DOHH2 (cell line): ENCODE data around the gene JADE3.

Experiments used
- H3F3A ChIP-seq: fragments of 200-600 bp; sonication (generic), shearing (Covaris generic); 2 replicates; pipeline ENCODE4 v1.6.0; 2016; ENCODE audit warnings: antibody characterized with exemption, mild to moderate bottlenecking; ENCODE audit not compliant: control insufficient read depth, insufficient read depth
- H3K27ac ChIP-seq: fragments of 200-600 bp; sonication (generic); 2 replicates; pipeline ENCODE4 v1.5.1; 2014; ENCODE audit warnings: low read depth, mild to moderate bottlenecking, low read length, moderate library complexity
- H3K27me3 ChIP-seq: fragments of 200-600 bp; sonication (generic); 2 replicates; pipeline ENCODE4 v1.6.1; 2014; ENCODE audit warnings: mild to moderate bottlenecking, low read length, mixed read lengths; ENCODE audit not compliant: control insufficient read depth
- H3K36me3 ChIP-seq: fragments of 200-600 bp; sonication (generic); 2 replicates; pipeline ENCODE4 v1.6.1; 2014; ENCODE audit warnings: mild to moderate bottlenecking, low read length, moderate library complexity, mixed read lengths; ENCODE audit not compliant: control insufficient read depth
- H3K4me1 ChIP-seq: fragments of 200-600 bp; sonication (generic); 2 replicates; pipeline ENCODE4 v1.6.1; 2014; ENCODE audit warnings: mild to moderate bottlenecking, low read length, mixed read lengths; ENCODE audit not compliant: control insufficient read depth
- H3K4me2 ChIP-seq: fragments of 200-600 bp; sonication (generic); 2 replicates; pipeline ENCODE4 v1.6.0; 2014; ENCODE audit warnings: mild to moderate bottlenecking, low read length, moderate library complexity
- H3K4me3 ChIP-seq: fragments of 200-600 bp; sonication (generic); 2 replicates; pipeline ENCODE4 v1.5.1; 2014; ENCODE audit warnings: mild to moderate bottlenecking, low read length, mixed read lengths
- H3K79me2 ChIP-seq: fragments of 200-600 bp; sonication (generic); 2 replicates; pipeline ENCODE4 v1.6.1; 2014; ENCODE audit warnings: mild to moderate bottlenecking, low read length, mixed read lengths; ENCODE audit not compliant: control insufficient read depth
- H3K9me2 ChIP-seq: fragments of 200-600 bp; sonication (generic); replicated peaks from 2 replicates; pipeline ENCODE4 v1.6.1; 2014; ENCODE audit warnings: mild to moderate bottlenecking, low read length, mixed read lengths; ENCODE audit not compliant: control insufficient read depth
- H3K9me3 ChIP-seq: fragments of 200-600 bp; sonication (generic); 2 replicates; pipeline ENCODE4 v1.6.1; 2014; ENCODE audit warnings: antibody characterized with exemption, low read length, mixed read lengths; ENCODE audit not compliant: control insufficient read depth, insufficient read depth
- H4K20me1 ChIP-seq: fragments of 200-600 bp; sonication (generic); 2 replicates; pipeline ENCODE4 v1.6.0; 2014; ENCODE audit warnings: low read depth, mild to moderate bottlenecking, antibody characterized with exemption, low read length, moderate library complexity; ENCODE audit not compliant: control insufficient read depth, insufficient read depth
- CTCF ChIP-seq: fragments of 200-600 bp; sonication (generic); IDR thresholded peaks from one replicate; pipeline ENCODE4 v1.5.1; 2014; ENCODE audit warnings: antibody characterized with exemption, mild to moderate bottlenecking, low read depth, low read length; ENCODE audit not compliant: poor library complexity, severe bottlenecking
- EZH2phosphoT487 ChIP-seq: fragments of 200-600 bp; sonication (generic); IDR thresholded peaks from 2 replicates; pipeline ENCODE4 v1.6.1; 2017; ENCODE audit warnings: borderline replicate concordance, mild to moderate bottlenecking, antibody characterized with exemption, low read length, moderate library complexity, mixed read lengths

The JADE3 gene

GRCh38 chrX:46978341-46979291 is 66.4 kb downstream of the JADE3 start:
- Histone ChIP-seq H3F3A (no peaks in the 10 kb centered on the region), H3K36me3 (no peaks in the 10 kb centered on the region), H3K79me2 (no peaks in the 10 kb centered on the region), H4K20me1 (no peaks in the 10 kb centered on the region), H3K4me3 (no peak overlapping the region), H3K9me3 (no peaks in the 10 kb centered on the region), H3K27me3 (no peaks in the 10 kb centered on the region), H3K4me2 (no peak overlapping the region), H3K9me2 (no peaks in the 10 kb centered on the region), H3K4me1 (peaks cover 2% of the 10 kb centered on the region; the same call in 1 of the 2 replicates), H3K27ac (no peak overlapping the region)
- TF ChIP-seq CTCF (peak; percentile 60), EZH2phosphoT487 (no peak)

- Histone ChIP-seq H3K4me2 (no peak overlapping the region), H3K36me3 (no peaks in the 10 kb centered on the region), H3K4me3 (no peak overlapping the region), H3K27me3 (no peaks in the 10 kb centered on the region), H4K20me1 (no peaks in the 10 kb centered on the region), H3K9me2 (no peaks in the 10 kb centered on the region), H3K27ac (no peak overlapping the region), H3K79me2 (no peaks in the 10 kb centered on the region), H3K4me1 (no peaks in the 10 kb centered on the region), H3K9me3 (no peaks in the 10 kb centered on the region), H3F3A (no peaks in the 10 kb centered on the region)
- TF ChIP-seq EZH2phosphoT487: no peak
- no peak for TF ChIP-seq CTCF
These were observed 72.5 kb downstream of the JADE3 start for GRCh38 chrX:46984705-46985104.

- Histone ChIP-seq H3K36me3 (no peaks in the 10 kb centered on the region), H3K4me2 (no peak overlapping the region), H3K4me1 (no peaks in the 10 kb centered on the region), H3K9me3 (no peaks in the 10 kb centered on the region), H3K4me3 (no peak overlapping the region), H4K20me1 (no peaks in the 10 kb centered on the region), H3K9me2 (no peaks in the 10 kb centered on the region), H3K27ac (no peak overlapping the region), H3K79me2 (no peaks in the 10 kb centered on the region), H3K27me3 (no peaks in the 10 kb centered on the region), H3F3A (no peaks in the 10 kb centered on the region)
- no peak for TF ChIP-seq CTCF
- no peak for TF ChIP-seq EZH2phosphoT487
These were observed 77.3 kb downstream of the JADE3 start for GRCh38 chrX:46989548-46989947.
